MM.1S (cell line): ENCODE results near the gene GLYAT.

Source experiments
- EZH2 ChIP-seq: fragments of 300-600 bp; sonication (generic); optimal IDR thresholded peaks from 2 replicates; pipeline ENCODE3; 2017; ENCODE audit warnings: low read depth, mild to moderate bottlenecking, antibody characterized with exemption, low read length, mixed read lengths
- EZH2phosphoT487 ChIP-seq: fragments of 300-600 bp; sonication (generic); IDR thresholded peaks from 2 replicates; pipeline ENCODE4 v1.6.1; 2018; ENCODE audit warnings: antibody characterized with exemption, low read length
- TF ChIP-seq, protein P1 (sequence below): fragments of 300-600 bp; sonication (generic); IDR thresholded peaks from 2 replicates; pipeline ENCODE4 v1.5.1; 2016; ENCODE audit warnings: antibody characterized with exemption, low read length, mixed read lengths

- TF ChIP-seq, protein P1, sequence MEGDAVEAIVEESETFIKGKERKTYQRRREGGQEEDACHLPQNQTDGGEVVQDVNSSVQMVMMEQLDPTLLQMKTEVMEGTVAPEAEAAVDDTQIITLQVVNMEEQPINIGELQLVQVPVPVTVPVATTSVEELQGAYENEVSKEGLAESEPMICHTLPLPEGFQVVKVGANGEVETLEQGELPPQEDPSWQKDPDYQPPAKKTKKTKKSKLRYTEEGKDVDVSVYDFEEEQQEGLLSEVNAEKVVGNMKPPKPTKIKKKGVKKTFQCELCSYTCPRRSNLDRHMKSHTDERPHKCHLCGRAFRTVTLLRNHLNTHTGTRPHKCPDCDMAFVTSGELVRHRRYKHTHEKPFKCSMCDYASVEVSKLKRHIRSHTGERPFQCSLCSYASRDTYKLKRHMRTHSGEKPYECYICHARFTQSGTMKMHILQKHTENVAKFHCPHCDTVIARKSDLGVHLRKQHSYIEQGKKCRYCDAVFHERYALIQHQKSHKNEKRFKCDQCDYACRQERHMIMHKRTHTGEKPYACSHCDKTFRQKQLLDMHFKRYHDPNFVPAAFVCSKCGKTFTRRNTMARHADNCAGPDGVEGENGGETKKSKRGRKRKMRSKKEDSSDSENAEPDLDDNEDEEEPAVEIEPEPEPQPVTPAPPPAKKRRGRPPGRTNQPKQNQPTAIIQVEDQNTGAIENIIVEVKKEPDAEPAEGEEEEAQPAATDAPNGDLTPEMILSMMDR = no peak
- TF ChIP-seq EZH2 (no peak), EZH2phosphoT487 (no peak)
Observed at GRCh38 chr11:58685973-58686722, 45.6 kb downstream of the GLYAT start.
